GM18505 (cell line): ENCODE results near the gene SLC29A1.
"Not testable (repeated sequence)": the region's sequence is repeated elsewhere in the genome, so short reads cannot be mapped to it uniquely, and the experiment has no call there.

ENCODE experiments used
- ATAC-seq: cut with Tn5 transposase; IDR thresholded peaks from one replicate; pipeline ENCODE4 v1.9.1; 2021; ENCODE audit not compliant: unreplicated experiment
- POLR2A ChIP-seq: IDR thresholded peaks from 4 replicates; pipeline ENCODE4 v1.6.1; 2011; ENCODE audit warnings: borderline replicate concordance; ENCODE audit not compliant: insufficient read depth, insufficient read length; ENCODE audit errors: extremely low read depth

The SLC29A1 gene

DNA sequence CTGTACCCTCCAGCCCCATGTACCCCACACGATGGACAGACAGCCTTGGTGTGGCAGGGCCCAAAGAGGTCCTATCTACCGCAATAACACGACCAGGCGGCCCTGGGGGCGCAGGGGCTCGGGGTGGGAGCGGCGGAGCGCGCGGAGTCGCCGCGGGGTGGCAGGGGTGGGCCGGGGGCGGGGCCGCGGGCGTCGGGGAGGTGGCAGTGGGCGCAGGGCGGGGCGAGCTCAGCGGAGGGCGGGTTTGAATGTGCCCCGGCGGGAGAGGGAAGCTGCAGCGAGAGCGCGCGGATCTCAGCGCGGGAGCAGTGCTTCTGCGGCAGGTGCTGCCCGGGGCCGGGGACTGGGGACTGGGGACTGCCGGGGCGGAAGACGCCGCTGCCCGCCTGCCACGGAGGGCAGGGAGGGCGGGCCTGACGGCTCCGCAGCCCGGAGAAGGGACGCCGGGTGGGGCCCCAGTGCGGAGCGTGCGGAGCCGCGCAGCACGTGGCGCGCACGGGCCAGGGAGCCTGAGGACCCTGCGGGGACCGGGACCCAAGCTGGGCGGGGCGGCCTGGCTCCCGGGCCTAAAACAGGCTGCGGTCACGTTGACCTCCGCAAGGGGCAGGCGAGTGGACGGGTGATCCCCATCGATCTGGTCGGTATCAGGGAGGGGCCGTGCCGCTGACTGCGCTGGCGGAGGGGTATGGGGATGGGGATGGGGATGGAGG is at the start of gene SLC29A1:
Gene SLC29A1 (plus strand): TSS at position 277 of the 710 bp plus-strand sequence. CDS start 3,719 bp downstream, outside the sequence.
- peak; percentile 68 for TF ChIP-seq POLR2A
- ATAC-seq = peak; percentile 43

DNA sequence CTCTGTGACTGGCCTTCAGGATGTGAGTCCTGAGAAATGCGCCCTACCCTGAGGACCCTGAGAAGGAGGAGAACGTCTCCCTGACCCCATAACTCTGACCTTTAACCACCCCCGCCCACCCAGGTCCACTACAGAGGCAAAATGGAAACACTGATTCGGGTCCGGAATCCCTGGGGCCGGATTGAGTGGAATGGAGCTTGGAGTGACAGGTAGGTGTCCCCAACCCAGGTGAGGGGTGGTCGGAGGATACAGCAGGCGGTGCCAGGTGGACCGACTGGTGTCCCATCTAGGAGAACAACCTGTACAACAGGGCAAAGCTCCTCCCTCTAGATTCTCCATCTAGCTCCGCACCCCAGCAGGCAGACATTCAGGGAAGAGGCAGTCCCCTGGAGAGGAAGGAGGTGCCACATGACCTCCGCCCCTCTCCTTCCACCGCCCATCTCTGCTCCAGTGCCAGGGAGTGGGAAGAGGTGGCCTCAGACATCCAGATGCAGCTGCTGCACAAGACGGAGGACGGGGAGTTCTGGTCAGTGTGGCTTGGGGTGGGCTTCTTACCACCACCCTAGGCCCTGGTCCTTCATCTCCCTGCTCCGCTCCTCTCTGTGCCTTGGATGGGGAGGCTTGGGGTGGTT is 47.1 kb upstream of the SLC29A1 start:
- no peak for ATAC-seq
- no peak for TF ChIP-seq POLR2A

DNA sequence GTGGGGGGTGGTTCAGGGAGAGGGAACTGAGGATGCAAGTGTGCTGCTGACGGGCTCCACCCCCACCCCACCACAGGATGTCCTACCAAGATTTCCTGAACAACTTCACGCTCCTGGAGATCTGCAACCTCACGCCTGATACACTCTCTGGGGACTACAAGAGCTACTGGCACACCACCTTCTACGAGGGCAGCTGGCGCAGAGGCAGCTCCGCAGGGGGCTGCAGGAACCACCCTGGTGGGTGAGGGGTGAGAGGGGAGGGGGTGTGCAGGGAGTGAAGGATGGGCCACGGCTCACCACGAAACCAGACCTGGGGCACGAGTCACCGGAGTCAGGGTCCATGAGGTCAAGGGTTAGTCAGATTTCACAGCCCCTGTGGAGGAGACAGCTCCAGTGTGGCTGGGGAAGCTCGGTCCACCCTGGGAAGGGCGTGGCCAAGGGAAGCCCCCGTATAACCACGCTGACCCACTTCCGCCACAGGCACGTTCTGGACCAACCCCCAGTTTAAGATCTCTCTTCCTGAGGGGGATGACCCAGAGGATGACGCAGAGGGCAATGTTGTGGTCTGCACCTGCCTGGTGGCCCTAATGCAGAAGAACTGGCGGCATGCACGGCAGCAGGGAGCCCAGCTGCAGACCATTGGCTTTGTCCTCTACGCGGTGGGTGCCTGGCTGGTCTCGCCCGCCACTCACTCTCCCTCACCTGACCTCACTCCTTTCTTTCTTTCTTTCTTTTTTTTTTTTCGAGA is 46.5 kb upstream of the SLC29A1 start:
- no peak for ATAC-seq

DNA sequence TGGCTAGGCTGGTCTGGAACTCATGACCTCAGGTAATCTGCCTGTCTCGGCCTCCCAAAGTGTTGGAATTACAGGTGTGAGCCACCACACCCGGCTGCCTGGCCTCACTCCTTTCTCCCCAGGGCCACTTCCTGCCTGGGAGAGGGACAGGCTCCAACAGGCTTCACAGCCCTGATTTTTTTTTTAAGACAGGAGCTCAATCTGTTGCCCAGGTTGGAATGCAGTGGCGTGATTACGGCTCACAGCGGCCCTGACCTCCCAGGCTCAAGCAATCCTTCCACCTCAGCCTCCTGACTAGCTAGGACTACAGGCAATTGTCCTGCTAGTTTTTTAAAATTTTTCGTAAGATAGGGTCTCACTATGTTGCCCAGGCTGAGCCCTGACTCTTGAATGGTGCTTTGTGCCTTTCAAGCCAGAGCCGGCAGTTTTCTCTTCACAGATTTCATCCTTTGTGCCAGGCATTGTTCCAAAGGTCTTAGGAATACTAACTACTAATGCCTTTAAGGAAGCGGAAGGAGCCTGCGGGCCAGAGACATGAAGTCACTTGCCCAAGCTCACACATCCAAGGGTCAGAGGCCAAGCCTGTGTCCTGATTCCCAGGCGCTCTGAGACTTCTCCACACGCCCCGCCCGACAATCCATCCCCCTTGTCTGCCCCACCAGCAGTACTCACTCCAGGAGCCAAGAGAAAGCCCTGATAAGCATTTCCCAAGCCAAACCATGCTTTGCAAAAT is 45.5 kb upstream of the SLC29A1 start:
- no peak for ATAC-seq
- TF ChIP-seq POLR2A = no peak

More for the DNA sequence above, 46.5 kb upstream of the SLC29A1 start:
- TF ChIP-seq POLR2A = no peak

DNA sequence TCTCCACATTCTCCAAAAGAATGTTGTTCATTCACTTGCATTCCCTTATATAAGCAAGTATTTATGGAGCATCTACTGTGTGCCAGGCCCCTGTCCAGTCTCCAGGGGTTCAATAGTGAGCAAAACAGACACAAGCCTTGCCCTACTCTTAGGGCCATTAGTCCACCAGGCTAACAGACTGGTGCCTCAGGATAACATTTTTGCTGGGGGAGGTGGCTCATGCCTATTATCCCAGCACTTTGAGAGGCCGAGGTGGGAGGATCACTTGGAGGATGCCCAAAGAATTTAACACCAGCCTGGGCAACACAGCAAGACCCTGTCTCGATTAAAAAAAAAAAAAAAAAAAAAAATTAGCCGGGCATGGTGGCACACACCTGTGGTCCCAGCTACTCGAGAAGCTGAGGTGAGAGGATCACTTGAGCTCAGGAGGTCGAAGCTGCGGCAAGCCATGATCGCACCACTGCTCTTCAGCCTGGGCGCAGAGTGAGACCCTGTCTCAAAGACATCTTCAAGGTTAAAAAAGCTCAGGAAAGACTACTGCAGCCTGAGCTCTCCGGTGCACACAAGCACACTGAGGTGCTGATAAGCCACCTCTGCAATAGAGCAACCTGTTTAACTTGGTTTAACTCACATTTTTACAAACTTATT is 44.8 kb upstream of the SLC29A1 start:
- no peak for ATAC-seq
- TF ChIP-seq POLR2A = no peak

DNA sequence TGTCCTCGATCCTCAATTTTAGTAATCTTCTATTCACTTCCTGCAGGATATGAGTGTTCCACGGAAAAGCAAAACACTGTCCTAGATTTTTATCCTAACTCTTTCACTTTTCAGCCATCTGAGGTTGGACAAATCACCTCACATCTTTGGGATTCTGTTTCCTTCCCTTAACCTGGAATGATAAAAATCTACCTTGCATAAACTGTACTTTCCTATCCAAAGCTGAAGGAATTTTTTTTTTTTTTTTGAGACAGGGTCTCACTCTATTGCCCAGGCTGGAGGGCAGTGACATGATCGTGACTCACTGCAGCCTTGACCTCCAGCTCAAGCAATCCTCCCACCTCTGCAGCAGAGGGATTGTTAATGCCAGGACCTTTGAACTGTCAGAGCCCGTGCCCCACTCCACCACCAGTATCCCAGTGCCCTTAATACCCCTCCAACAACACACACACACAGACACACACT is 44.3 kb upstream of the SLC29A1 start:
- TF ChIP-seq POLR2A = no peak
- ATAC-seq = no peak

DNA sequence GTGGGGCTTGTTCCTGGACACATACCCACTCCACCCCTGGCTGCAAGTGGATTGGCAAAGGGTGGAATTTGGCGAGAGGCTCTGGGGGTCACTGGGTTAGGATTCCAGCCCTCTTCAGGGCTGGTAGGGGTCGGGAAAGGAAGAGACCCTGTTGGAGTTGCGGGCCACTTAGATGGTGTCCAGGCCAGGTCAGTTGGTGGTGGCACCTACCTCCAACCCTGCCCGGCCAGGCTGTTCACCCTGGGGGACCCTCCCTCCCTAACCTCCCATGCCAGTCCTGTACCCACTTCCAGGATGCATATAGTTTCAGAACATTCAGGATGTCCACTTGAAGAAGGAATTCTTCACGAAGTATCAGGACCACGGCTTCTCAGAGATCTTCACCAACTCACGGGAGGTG is 43.7 kb upstream of the SLC29A1 start:
- no peak for ATAC-seq

DNA sequence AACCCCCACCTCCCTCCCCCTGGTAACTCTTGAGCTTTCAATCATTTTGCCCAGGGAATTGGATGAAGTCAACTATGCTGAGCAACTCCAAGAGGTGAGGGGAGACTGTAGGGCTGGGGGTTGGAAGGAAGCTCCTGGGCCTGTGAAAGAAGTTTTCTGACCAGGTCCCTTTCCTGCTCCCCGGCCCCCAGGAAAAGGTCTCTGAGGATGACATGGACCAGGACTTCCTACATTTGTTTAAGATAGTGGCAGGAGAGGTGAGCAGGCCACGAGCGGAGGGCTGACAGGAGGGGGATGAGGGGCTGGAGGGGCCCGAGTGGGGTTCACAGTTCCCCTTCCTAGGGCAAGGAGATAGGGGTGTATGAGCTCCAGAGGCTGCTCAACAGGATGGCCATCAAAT is 43.0 kb upstream of the SLC29A1 start:
- TF ChIP-seq POLR2A = no peak
- no peak for ATAC-seq

More for the DNA sequence above, 43.7 kb upstream of the SLC29A1 start:
- no peak for TF ChIP-seq POLR2A

DNA sequence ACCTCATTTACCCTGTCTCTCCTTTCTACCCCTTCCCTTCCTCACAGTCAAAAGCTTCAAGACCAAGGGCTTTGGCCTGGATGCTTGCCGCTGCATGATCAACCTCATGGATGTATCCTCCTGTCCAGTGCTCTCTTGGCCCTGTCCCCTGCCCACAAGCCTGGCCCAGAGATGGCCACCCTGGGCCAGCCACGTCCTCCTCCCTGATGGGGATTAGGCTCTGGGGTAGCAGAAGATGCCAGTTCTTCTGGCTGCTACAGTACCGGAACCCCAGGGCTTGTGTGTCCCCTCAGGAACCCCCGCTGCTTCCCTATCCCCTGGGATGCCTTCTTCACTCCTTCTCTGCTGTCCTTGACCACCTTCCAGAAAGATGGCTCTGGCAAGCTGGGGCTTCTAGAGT is 42.5 kb upstream of the SLC29A1 start:
- no peak for TF ChIP-seq POLR2A
- ATAC-seq = no peak

DNA sequence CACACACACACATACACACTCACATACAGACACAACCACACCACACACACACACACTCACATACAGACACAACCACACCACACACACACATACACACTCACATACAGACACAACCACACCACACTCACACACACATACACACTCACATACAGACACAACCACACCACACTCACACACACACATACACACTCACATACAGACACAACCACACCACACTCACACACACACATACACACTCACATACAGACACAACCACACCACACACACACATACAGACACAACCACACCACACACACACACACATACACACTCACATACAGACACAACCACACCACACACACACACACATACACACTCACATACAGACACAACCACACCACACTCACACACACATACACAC is 41.6 kb upstream of the SLC29A1 start:
- ATAC-seq = not testable (repeated sequence)

DNA sequence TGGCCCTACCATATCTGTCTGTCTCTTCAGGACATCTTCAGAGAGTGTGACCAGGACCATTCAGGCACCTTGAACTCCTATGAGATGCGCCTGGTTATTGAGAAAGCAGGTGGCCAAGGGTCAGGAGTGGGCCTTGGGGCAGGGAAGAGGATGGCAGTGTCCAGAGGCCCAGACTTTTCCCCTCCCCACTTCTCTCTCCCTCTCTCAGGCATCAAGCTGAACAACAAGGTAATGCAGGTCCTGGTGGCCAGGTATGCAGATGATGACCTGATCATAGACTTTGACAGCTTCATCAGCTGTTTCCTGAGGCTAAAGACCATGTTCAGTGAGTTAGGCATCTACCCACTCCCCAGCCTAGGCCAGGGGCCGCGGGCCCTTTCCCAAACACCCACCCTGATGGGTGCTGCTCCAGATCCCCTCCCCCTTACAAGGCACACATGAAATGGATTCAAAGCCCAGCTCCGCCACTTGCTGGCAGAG is 40.4 kb upstream of the SLC29A1 start:
- no peak for ATAC-seq
- TF ChIP-seq POLR2A = no peak

DNA sequence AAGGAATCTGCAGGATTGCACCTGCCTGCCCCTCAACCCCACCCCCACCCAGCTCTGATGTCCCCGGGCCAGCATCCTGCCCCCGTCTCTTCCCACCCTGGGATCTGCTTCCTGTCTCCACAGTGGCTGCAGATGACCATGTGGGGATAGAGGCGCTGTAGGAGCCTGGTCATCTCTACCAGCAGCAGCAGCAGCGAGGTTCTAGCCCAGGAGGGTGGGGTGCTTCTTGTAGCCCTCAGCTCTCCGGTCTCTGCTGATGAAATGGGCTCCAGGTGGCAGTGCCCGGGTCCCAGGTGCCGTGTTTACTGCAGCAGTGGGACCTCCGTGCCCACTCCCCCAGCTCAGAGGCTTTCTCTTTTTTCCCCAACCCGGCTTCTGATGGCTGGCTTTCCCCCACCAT is 39.6 kb upstream of the SLC29A1 start:
- ATAC-seq = no peak
- no peak for TF ChIP-seq POLR2A

DNA sequence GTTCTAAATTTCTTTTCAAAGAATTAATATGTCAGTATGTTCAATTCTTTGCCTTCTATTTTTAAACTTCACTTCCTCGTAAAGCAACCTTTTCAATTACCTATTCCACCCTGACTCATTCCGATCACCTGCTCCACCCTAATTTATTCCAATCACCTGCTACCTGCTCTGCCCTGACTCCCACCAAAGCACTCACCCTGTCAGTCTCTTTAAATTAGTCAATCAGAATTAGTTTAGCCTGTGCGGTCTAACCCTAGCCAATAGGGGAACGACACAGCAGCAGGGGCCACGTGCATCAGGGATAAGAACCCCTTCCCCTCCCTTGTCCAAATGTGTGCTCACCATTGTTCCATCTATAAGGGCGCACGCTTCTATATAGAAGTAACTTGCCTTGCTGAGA is 38.0 kb upstream of the SLC29A1 start:
- ATAC-seq = not testable (repeated sequence)
